ENCODE results near the gene CAMK2A.

CAMK2A gene

DNA sequence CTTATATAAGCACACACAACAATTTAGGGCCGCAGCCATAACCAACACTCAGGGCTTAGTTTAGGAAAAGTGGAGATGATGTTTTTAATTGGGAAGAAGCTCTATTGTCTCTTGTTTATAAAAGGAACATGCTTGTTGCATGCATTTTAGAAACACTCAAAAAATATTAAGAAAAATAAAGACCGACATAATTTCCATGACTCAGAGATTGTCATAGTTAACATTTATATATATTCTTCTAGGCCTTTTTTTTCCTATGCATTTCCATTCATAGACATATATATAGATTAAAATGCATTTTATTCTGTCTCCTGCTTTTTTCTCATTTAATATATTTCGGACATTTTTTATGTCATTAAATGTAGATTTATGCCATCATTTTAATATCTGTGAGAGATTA, 26.7 kb upstream of the CAMK2A start:
- TF ChIP-seq, protein P1, sequence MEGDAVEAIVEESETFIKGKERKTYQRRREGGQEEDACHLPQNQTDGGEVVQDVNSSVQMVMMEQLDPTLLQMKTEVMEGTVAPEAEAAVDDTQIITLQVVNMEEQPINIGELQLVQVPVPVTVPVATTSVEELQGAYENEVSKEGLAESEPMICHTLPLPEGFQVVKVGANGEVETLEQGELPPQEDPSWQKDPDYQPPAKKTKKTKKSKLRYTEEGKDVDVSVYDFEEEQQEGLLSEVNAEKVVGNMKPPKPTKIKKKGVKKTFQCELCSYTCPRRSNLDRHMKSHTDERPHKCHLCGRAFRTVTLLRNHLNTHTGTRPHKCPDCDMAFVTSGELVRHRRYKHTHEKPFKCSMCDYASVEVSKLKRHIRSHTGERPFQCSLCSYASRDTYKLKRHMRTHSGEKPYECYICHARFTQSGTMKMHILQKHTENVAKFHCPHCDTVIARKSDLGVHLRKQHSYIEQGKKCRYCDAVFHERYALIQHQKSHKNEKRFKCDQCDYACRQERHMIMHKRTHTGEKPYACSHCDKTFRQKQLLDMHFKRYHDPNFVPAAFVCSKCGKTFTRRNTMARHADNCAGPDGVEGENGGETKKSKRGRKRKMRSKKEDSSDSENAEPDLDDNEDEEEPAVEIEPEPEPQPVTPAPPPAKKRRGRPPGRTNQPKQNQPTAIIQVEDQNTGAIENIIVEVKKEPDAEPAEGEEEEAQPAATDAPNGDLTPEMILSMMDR (IDR thresholded peaks at IDR 0.05; ENCODE audit: extremely low read depth, missing control alignments): no peak
- no peak for DNase-seq (ENCODE audit: low spot score)

DNA sequence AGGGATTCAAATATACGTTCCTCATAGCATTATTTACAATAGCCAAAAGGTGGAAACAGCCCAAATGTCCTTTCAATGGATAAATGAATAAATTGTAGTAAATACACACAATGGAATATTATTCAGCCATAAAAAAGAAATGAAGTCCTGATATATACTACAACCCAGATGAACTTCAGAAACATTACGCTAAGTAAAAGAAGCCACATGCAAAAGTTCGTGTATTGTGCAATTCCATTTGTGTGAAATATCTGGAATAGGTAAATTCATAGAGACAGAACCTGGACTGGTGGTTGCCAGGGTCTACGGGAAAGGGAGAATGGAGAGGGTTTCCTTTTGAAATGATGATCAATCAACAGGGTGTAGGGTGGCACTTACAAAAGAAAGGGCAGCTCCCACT, 25.7 kb upstream of the CAMK2A start:
- no peak for DNase-seq (ENCODE audit: low spot score)
- TF ChIP-seq, protein P1 (IDR thresholded peaks at IDR 0.05; ENCODE audit: extremely low read depth, missing control alignments): no peak

DNA sequence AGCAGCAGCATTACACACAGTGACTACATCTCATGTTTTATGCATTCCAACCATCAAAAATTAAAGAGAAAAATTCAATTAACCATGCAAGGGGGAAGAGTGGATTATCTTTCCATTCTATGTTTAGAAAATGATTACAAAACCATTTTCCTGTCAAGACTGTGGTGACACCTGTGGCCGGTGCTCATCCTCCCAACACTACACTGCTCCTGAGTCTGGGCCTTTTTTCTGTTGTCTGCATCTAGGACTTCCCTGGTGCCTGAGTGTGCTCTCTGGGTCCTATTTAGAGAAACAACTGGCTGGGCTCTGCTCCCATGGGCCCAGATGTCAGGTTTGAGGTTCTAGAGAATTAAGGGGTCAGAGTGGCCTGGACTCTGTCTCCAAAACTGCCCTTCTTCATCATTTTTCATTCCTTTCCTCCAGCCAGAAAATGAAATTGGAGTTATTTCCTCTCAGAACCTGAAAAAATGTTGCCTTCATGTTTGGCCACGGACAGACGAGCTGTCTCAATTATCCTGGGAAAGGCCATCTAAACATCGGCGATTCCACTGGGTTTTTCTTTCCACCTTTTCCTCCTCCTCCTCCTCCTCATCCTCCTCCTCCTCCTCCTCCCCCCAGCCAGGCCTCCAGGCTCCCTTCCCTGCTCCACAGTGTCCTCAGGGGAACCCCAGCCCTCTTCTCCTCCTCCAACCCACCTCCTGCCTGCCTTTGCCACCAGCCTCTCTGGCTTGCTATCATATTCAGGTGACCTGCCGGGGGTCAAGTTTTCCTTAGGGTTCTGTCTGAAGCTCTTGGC, 24.5 kb upstream of the CAMK2A start:
- no peak for DNase-seq (ENCODE audit: low spot score)
- TF ChIP-seq, protein P1 (IDR thresholded peaks at IDR 0.05; ENCODE audit: extremely low read depth, missing control alignments): no peak

DNA sequence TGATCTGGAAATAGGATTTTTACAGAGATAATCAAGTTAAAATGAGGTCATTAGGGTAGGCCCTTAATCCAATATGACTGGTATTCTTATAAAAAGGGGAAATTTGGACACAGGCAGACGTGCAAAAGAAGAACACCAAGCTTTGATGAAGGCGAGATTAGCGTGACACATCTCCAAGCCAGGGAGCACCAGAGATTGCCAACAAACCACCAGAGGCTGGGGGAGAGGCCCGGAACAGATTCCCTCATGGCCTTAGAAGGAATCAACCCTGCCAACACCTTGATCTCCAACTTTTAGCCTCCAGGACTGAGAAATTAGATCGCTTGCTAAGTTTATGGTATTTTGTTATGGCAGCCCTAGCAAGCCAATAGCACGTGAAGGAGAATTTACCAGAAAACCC, 23.9 kb upstream of the CAMK2A start:
- TF ChIP-seq, protein P1 (IDR thresholded peaks at IDR 0.05; ENCODE audit: extremely low read depth, missing control alignments): no peak
- DNase-seq (ENCODE audit: low spot score): no peak

DNA sequence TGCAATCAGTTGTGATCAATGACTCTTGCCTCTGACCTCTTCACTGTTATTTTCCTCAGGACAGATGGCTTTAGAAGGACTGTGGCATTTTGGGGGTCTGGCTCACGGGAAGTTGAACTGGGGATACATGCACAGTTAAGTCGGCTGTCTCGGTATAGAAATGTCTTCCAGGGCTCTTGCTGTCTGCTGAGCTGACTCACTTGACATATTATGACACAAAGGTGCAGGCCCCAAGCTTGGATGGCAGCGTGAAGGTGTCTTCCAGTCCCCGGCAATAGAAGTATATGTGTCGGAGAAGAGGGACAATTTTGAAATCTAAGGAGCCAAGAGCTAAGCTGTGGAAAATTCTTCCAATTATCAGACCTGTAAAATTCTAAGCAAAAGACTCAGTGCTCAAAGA, 22.9 kb upstream of the CAMK2A start:
- no peak for DNase-seq (ENCODE audit: low spot score)
- TF ChIP-seq, protein P1 (IDR thresholded peaks at IDR 0.05; ENCODE audit: extremely low read depth, missing control alignments): no peak

DNA sequence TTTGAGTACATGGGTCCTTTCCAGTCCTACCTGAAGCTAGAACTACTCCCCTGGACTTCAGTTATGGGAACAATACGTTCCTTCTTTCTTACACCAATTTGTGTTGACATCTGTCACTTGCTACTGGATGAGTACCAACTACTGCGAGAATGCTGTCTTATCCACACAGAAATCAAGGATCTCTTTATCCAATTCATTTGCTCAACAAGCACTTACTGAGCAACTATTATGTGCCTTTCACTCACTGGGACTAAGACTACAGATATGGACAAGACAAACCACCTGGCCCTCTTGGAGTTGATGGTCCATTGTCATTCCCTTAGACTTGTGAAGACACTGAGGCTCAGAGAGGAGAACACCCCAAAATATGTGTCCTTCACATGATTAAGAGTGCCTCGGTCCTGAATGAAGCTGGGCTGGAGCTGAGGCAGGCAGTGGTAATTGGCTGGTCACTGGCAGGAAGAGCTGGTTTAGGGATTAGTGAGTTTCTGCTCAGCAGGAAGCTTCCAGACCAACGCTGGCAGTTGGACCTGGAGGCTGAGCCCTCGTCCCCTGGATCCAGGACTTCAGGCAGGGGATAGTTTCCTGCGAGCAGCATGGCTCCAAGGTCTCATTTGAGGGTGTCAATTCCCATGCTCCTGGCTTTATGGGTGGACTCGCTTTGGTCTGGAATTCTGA, 21.6 kb upstream of the CAMK2A start:
- DNase-seq (ENCODE audit: low spot score): no peak
- TF ChIP-seq, protein P1 (IDR thresholded peaks at IDR 0.05; ENCODE audit: extremely low read depth, missing control alignments): no peak

DNA sequence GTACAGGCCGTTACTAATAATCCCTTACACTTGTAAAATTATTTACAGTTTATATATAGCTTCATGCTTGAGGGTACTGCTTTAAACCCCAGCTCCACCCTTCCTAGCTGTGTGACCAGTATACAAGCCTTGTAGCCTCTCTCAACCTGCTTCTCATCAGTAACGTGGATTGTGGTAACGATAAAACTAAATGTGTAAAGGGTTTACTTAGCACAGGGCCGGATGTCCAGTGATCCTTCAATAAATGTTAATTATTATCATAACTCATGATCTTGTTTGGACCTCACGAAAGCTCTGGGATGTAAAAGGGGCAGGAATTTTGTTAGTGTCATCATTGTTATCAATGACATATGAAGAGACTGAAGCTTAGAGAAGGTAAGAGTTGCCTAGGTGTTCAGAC, 20.7 kb upstream of the CAMK2A start:
- TF ChIP-seq, protein P1 (IDR thresholded peaks at IDR 0.05; ENCODE audit: extremely low read depth, missing control alignments): no peak
- DNase-seq (ENCODE audit: low spot score): no peak

All from GM20000 (cell line).